ENCODE measurements around the gene ATP6V0A4. TPM values are rescaled to one million over a fixed set of nuclear protein-coding genes. Genes with fewer than 3 reads are reported as not detected.

Gene ATP6V0A4
- total RNA-seq, 1 donor from 2014 or later: not detected

DNA sequence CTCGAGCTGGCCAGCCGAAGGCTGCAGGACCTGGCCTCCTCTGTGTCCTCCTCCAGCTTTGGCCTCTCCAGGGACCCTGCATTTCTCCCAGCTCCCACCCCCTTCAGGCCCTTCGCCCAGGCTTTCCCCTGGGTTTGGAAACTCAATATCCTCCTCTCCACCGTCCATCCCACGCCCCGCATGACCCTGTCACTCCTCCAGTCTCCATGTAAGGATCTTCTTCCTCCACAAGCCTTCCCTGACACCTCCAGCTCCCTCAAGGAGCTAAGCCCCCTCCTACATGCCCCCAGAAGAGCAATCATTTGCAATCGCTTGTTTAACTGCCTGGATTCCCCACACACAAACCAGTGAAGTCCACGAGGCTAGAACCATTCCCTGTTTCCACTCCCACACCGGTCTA, 24.8 kb downstream of the ATP6V0A4 start:
- H3K27ac ChIP-seq: no peak overlapping the region
- DNase-seq (ENCODE audit: low spot score in 2 of 2): no peak
- H3K9me3 ChIP-seq: no peaks in the 10 kb centered on the region
- H3K4me1 ChIP-seq: no peaks in the 10 kb centered on the region
- no peaks in the 10 kb centered on the region for H3K27me3 ChIP-seq
- H3K4me3 ChIP-seq: no peak overlapping the region
- TF ChIP-seq, protein P1, sequence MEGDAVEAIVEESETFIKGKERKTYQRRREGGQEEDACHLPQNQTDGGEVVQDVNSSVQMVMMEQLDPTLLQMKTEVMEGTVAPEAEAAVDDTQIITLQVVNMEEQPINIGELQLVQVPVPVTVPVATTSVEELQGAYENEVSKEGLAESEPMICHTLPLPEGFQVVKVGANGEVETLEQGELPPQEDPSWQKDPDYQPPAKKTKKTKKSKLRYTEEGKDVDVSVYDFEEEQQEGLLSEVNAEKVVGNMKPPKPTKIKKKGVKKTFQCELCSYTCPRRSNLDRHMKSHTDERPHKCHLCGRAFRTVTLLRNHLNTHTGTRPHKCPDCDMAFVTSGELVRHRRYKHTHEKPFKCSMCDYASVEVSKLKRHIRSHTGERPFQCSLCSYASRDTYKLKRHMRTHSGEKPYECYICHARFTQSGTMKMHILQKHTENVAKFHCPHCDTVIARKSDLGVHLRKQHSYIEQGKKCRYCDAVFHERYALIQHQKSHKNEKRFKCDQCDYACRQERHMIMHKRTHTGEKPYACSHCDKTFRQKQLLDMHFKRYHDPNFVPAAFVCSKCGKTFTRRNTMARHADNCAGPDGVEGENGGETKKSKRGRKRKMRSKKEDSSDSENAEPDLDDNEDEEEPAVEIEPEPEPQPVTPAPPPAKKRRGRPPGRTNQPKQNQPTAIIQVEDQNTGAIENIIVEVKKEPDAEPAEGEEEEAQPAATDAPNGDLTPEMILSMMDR (IDR thresholded peaks at IDR 0.05): no peak
- intact Hi-C loops (cut with DNase I): no loop called here
- H3K36me3 ChIP-seq: no peaks in the 10 kb centered on the region

DNA sequence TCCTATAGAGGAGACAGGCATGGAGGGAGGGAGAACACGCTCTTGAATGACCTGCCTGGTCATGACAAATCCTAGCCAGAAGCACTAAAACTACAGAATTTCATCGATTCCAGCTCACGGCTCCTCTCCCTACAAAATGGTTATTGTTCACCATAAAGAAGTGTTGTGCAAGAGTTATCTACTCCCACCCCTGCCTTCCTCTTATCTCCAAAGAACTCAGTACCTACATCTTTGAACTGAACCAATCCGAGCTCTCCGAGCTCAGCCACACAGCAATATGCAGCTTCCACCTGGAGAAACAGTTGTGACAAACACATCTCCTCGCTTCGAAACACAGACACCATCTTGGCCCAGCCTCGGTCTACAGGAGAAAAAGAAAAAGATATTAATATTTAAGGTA, 27.1 kb downstream of the ATP6V0A4 start:
- intact Hi-C loops (cut with DNase I): no loop called here
- H3K27me3 ChIP-seq: no peaks in the 10 kb centered on the region
- H3K36me3 ChIP-seq: no peaks in the 10 kb centered on the region
- TF ChIP-seq, protein P1 (IDR thresholded peaks at IDR 0.05): no peak
- H3K27ac ChIP-seq: no peak overlapping the region
- no peaks in the 10 kb centered on the region for H3K9me3 ChIP-seq
- no peak for DNase-seq (ENCODE audit: low spot score in 2 of 2)
- no peaks in the 10 kb centered on the region for H3K4me1 ChIP-seq
- H3K4me3 ChIP-seq: no peak overlapping the region

DNA sequence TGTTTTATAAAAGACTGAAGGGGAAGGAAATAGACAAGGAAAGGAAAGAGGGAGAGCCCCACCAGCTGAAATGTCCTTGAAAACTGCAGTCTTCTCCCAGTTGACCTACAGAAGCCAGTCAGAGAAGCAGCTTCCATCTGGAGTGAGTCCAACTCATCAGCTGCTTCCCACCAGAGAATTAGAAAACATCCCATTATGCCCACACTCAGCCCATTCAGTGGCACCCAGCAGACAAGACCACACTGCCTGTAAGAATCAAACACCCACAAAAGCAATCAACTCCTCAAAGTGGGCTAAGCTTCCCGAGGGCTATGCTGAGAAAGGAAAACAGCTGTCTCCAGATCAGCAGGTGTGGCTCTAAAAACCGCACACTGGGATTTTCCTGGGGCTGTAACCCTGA, 29.8 kb downstream of the ATP6V0A4 start:
- Histone ChIP-seq H3K27ac (no peak overlapping the region), H3K9me3 (no peaks in the 10 kb centered on the region), H3K4me3 (no peak overlapping the region), H3K36me3 (no peaks in the 10 kb centered on the region), H3K4me1 (no peaks in the 10 kb centered on the region), H3K27me3 (no peaks in the 10 kb centered on the region)
- intact Hi-C loops (cut with DNase I): no loop called here
- DNase-seq (ENCODE audit: low spot score in 2 of 2): no peak
- TF ChIP-seq, protein P1 (IDR thresholded peaks at IDR 0.05): no peak

DNA sequence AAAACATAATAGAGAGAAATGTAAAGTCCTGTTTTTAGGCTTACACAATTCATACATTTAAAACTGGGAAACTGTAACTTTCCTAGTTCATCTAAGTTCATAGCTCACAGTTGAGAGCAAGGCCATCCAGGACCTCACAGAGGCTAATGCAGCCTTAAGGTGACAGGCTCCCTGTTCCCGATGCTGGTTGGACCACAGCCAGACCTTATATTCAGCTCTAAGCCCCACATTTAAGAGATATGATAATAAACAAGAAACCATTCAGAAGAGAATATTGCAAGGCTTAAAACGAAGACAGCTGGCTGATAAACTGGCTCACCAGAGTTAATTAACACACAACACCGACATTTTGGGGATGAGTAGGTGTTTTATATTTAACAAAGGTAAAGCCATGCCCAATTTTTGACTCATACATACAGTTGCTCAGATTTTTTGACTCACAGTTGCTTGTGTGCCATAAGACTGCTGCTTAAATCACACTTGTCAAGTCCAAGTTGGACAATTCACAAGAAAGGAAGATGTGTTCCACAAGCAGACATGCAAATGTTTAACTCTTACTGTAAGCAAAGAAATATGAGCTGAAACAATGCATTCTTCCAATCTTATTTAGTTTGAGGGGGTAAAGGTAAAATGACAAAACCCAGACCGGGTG, 41.3 kb downstream of the ATP6V0A4 start:
- Histone ChIP-seq H3K9me3 (no peaks in the 10 kb centered on the region), H3K27ac (no peak overlapping the region), H3K4me3 (no peak overlapping the region), H3K27me3 (no peaks in the 10 kb centered on the region), H3K4me1 (no peaks in the 10 kb centered on the region), H3K36me3 (no peaks in the 10 kb centered on the region)
- TF ChIP-seq, protein P1 (IDR thresholded peaks at IDR 0.05): no peak
- intact Hi-C loops (cut with DNase I): no loop called here
- DNase-seq (ENCODE audit: low spot score in 2 of 2): no peak

DNA sequence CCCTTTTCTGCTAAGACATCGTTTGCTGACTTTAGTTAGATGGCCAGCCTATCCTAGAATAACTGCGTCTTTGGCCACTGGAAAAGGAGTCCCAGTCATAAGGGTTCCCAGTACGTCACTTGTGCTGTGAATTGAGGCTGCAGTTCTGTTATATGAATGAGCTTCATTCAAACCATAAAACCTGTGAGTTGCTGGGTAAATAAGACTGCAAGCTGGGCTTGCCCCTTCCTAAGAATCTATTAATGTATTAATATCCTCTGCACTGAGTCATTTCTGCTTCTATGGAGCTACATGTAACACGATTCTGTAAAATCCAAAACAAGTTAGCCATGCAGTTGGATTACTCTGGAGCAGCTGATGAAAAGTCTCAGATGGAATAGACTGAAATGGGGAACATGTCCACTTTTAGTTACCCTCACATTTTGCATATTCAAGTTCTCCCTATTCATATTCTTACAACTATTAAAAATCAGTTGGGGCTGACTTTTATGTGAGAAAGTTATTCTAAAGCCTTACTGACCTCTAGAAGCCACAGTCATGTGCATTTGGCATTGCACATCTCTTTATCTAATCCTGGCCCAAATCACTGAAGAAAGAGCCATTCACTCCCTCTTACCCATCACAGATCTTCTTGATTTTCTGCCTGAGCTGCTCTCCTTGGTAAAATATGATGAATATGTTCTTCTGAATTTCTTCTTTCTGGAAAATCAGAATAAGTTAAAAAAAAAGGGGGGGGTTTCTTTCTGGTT, 42.0 kb downstream of the ATP6V0A4 start:
- TF ChIP-seq, protein P1 (IDR thresholded peaks at IDR 0.05): no peak
- Histone ChIP-seq H3K9me3 (no peaks in the 10 kb centered on the region), H3K27ac (no peak overlapping the region), H3K4me1 (no peaks in the 10 kb centered on the region), H3K27me3 (no peaks in the 10 kb centered on the region), H3K4me3 (no peak overlapping the region), H3K36me3 (no peaks in the 10 kb centered on the region)
- intact Hi-C loops (cut with DNase I): no loop called here
- no peak for DNase-seq (ENCODE audit: low spot score in 2 of 2)

All from ascending aorta (tissue), 2 donors.